ENCODE results near the gene NPAS3.

Gene NPAS3

GRCh38 chr14:33780035-33780434 lies 841.4 kb downstream of the NPAS3 start:
- no peak for DNase-seq

DNA sequence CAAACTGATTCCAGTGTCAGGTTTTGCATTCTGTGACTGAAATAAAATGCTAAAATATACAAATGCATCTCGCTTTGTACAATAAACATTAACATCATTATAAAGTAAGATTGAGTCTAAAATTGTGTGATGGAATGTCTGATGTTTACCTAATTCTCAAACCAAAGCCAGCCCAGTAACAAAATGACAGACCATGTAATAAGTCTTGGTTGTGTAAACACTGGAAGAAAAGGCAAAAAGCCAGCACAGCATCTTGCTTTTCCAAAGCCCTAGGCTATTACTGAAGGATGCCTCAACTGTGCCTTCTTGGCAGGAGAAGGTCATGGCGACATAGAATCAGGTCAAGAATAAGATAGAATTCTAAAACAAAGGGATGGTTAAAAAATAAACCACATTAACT lies 842.6 kb downstream of the NPAS3 start:
- no peak for DNase-seq

DNA sequence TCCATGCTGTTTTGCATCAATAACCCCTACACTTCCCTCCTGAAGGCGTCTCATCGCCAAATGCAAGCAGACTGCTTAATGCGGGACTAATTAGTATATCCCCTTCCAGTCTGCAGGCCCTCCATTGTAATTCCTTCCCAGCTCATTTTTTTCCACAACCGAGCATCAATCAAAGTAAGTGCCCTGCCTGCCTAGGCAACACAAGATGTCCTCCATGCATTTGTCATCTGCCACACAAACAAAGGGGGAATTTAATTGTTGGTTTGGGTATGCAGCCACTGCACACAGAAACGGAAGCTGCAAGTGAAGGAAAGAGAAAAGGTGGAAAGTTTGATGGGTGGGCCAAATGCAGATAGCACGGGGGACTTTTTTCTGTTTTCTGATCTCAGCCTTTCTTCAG lies 844.2 kb downstream of the NPAS3 start:
- DNase-seq, result no peak

GRCh38 chr14:33786091-33786825 lies 847.6 kb downstream of the NPAS3 start:
- DNase-seq, result no peak

DNA sequence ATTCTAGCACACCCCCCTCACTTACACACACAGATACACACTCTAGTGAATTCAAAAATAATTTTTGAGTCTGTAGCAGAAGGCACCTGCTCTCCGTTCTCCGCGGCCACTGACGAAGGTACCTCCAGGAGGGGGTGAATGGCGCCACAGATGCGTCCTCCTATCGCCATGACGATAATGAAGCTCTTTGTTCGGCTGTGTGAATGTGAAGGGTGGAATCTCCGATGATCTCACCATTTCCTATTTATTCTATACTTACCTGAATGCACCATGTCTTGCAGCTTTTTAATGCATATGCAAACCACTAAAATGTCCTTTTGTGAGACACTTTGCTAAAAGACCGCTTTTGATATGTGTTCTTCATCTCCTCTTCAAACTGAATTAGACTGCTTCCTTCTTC lies 849.5 kb downstream of the NPAS3 start:
- DNase-seq, result no peak

GRCh38 chr14:33790996-33791395 lies 852.3 kb downstream of the NPAS3 start:
- no peak for DNase-seq

DNA sequence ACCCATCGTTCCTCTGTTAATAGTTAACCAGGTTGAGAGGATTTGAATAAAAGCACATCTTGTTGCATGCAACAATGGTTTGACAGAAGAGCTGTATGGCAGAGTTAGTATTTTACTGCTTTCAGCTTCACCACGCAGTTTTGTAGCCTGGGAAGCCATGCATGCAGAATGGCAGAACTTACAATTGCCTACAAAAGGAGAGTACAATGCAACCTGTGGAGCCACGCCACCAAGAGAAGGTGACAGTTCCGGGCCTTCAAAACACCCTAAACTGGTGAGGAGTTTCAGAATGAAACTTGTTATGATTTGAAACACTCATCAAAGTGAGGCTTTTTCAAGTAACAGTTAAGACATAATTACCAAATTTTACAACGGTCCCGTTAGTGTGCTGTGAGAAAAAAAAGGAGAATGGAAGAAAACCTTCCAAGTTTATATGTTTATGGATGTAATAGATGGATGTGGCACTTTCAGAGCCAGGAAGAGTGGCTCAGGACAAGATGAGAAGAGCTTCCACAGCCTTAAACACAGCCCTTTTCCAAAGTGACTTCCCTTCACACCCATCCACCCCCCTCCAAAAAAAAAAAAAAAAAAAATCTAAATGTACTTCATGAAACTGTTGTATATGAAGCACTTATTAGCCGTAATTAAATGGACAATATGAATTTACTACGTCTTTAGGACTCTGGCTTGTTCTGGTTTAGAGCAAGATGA lies 853.5 kb downstream of the NPAS3 start:
- no peak for DNase-seq

DNA sequence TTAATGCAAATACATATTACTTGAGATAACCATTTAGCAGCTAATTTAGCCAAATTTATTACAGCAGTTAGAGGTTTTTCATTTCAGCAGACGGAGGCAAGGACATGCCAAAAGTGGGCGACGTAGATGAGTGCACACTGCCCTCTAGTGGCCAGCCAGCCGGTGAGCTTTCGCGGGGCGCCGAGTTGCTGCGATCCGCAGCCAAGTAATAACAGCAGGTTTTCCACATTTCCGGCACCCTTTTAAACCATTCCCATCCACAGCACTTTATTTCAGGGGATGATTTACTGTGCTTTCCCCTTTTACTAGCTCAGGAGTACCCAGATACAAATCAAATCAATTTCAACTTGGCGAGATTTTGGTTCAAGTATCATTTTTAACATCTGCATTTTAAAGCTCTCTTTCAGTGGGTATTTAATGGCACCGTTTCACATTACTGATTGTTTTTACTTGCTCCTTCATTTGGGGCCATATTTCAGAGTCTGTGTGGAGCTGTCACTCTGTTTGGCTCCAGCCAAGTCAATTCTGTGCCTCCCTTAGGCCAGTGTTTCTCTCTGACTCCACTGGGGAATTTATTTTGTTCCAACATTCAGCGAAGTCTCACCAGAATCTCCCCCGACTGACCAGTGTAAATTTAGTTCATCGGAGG lies 854.2 kb downstream of the NPAS3 start:
- DNase-seq, result peak; percentile 61

DNA sequence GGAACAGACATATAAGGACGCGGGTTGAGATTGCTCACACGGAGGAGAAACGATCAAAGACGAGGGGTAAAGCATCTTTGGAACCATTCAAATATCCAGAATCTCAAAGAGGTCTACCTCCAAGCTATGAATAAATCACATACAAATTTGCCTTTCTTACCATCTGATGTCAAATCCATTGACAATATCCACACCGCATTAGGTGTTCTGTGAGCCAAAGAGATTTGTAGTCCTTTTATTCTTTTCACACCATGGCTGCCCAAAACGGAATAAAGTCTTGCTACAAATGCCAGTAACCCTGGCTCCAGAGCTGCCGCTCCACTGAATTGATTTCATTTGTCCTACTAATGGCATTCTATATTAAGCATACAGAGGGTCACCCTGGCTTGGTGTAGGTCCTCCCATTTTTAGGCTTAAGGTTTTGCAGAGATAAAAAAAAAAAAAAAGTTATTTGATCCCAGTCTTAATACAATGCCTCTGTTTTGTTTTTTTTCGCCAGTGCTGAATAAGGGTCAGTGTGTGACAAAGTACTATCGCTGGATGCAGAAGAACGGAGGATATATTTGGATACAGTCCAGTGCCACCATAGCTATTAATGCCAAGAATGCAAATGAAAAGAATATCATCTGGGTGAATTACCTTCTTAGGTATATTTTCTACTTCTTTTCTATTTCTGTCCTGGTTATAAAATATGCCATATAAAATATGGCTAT lies 854.9 kb downstream of the NPAS3 start:
- DNase-seq, result no peak

DNA sequence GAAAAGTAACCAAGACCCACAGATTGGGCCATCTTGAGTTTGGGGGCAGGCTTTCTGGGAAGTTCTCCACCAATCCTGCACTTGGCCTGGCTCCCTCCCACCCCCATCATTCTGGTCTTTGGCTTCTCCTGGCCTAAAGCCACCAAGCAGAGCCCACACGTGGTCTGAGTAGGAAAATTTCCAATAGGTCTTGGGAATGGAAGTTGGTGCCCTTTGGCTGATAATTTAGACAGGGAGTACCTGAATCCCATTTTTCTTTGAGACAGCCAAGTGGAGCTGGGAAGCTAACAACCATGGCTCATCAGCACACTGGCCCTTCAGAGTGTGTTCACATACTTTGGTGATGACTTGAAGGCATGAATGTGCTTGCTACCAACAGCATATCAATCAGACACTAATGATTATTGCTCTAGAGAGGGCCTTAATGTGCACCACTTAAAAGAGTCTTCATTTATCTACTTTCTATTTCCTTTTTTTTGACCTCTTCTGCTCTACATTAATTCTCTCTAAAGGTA lies 856.2 kb downstream of the NPAS3 start:
- no peak for DNase-seq

GRCh38 chr14:33796356-33796755 lies 857.7 kb downstream of the NPAS3 start:
- DNase-seq, result no peak

DNA sequence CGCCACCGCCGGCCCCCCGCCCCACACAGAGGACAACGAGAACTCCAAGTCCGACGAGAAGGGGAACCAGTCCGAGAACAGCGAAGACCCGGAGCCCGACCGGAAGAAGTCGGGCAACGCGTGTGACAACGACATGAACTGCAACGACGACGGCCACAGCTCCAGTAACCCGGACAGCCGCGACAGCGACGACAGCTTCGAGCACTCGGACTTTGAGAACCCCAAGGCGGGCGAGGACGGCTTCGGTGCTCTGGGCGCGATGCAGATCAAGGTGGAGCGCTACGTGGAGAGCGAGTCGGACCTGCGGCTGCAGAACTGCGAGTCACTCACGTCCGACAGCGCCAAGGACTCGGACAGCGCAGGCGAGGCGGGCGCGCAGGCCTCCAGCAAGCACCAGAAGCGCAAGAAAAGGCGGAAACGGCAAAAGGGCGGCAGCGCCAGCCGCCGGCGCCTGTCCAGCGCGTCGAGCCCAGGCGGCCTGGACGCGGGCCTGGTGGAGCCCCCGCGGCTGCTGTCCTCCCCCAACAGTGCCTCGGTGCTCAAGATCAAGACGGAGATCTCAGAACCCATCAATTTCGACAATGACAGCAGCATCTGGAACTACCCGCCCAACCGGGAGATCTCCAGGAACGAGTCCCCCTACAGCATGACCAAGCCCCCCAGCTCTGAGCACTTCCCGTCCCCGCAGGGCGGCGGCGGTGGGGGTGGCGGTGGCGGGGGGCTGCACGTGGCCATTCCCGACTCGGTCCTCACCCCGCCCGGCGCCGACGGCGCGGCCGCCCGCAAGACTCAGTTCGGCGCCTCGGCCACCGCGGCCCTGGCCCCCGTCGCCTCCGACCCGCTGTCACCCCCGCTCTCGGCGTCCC lies 861.3 kb downstream of the NPAS3 start:
- DNase-seq, result no peak

DNA sequence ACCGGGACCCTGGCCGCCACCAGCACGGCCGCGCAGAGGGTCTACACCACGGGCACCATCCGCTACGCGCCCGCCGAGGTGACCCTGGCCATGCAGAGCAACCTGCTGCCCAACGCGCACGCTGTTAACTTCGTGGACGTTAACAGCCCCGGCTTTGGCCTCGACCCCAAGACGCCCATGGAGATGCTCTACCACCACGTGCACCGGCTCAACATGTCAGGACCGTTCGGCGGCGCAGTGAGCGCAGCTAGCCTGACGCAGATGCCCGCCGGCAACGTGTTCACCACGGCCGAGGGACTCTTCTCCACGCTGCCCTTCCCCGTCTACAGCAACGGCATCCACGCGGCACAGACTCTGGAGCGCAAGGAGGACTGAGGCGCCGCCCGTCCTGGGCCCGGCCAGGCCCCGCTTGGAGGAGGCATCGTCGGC lies 862.1 kb downstream of the NPAS3 start:
- DNase-seq, result no peak

- DNase-seq, result no peak
Observed at GRCh38 chr14:33802737-33803136, 864.1 kb downstream of the NPAS3 start.

- no peak for DNase-seq
Observed at GRCh38 chr14:33805593-33805992, 866.9 kb downstream of the NPAS3 start.

DNA sequence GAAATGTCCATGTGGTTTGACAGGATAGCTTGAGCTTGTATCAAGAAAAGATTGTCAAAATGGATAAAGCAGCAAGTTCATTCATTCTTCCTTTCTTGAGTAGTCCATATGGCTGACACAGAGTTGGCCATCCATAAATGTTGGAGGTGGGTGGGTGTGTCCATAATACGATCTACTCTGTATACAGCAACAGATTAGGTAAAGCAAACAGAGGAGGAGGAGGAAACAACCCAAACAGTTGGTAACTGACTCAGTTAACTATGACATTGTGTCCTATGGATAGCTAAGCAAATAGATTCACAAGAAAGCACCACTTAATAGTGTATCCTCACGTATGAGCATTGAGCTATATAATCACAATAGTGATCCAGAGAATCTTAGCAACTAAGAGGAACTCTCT lies 868.2 kb downstream of the NPAS3 start:
- no peak for DNase-seq

- DNase-seq, result no peak
Observed at GRCh38 chr14:33808187-33808586, 869.5 kb downstream of the NPAS3 start.

GRCh38 chr14:33809396-33809981 lies 870.8 kb downstream of the NPAS3 start:
- no peak for DNase-seq

DNA sequence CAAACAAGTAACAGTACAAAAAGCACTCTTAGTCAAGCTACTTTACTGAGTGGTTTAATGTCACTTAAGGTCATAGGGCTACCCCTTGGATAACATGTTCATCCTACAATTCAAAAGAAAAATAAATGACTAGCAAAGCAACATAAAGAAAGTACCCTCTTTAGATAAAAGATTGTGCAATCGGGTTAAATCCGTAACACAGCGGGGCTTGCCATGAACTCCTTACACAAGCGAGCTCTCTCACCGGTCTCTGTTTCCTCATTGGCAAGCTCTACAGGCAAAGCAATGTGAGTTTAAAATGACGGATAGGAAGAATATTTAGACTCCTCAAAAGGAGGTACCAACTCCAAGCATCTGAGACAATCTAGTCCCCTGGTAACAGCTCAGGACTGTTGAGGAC lies 871.6 kb downstream of the NPAS3 start:
- DNase-seq, result no peak

- no peak for DNase-seq
Observed at GRCh38 chr14:33811721-33812120, 873.0 kb downstream of the NPAS3 start.

- no peak for DNase-seq
Observed at GRCh38 chr14:33812181-33812580, 873.5 kb downstream of the NPAS3 start.

GRCh38 chr14:33812601-33813000 lies 873.9 kb downstream of the NPAS3 start:
- DNase-seq, result no peak

All from activated CD4-positive, alpha-beta T cell treated with anti-CD3 and anti-CD28 coated beads, Interleukin-2, amount 50 U/mL, for 1 hour (primary cell).